ENCODE results near the gene KIF12.
"Not testable (repeated sequence)": the region's sequence is repeated elsewhere in the genome, so short reads cannot be mapped to it uniquely, and the experiment has no call there.

Gene KIF12

DNA sequence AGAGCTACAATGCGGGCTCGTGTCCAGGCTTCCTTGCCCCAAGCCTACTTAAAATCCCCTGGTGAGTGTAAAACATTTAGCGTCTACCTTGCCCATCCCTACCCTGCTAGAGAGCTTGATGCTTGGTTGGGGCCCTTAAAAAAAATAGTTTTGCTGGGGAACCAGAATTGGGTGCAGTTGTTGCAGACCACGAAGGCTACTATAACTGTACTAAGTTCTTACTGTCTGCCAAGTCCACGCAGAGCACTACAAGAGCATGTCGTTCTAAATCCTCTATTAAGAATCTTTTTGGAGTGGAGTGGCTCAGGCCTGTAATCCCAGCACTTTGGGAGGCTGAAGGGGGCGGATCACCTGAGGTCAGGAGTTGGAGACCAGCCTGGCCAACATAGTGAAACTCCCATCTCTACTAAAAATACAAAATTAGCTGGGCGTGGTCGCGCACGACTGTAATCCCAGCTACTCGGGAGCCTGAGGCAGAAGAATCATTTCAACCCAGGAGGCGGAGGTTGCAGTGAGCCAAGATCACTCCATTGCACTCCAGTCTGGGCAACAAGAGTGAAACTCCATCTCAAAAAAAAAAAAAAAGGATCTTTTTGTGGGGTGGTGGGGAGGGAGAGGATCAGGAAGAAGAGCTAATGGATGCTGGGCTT is 16.2 kb downstream of the KIF12 start:
- not testable (repeated sequence) for H3K4me3 ChIP-seq (ENCODE audit: extremely low read depth, insufficient read depth, low read length, poor library complexity, severe bottlenecking); H3K4me1 ChIP-seq (ENCODE audit: control insufficient read depth, insufficient read depth, low read length, poor library complexity, severe bottlenecking); H3K27ac ChIP-seq (ENCODE audit: low read depth, low read length, severe bottlenecking); H3K9me3 ChIP-seq (ENCODE audit: control insufficient read depth, low read length); H3K36me3 ChIP-seq (ENCODE audit: control insufficient read depth, insufficient read depth, low read length)
- WGBS, 2 experiments (ENCODE audit: insufficient coverage in 2 of 2), result 71 to 90% methylated on average over 6 to 7 of the region's 13 CpGs

DNA sequence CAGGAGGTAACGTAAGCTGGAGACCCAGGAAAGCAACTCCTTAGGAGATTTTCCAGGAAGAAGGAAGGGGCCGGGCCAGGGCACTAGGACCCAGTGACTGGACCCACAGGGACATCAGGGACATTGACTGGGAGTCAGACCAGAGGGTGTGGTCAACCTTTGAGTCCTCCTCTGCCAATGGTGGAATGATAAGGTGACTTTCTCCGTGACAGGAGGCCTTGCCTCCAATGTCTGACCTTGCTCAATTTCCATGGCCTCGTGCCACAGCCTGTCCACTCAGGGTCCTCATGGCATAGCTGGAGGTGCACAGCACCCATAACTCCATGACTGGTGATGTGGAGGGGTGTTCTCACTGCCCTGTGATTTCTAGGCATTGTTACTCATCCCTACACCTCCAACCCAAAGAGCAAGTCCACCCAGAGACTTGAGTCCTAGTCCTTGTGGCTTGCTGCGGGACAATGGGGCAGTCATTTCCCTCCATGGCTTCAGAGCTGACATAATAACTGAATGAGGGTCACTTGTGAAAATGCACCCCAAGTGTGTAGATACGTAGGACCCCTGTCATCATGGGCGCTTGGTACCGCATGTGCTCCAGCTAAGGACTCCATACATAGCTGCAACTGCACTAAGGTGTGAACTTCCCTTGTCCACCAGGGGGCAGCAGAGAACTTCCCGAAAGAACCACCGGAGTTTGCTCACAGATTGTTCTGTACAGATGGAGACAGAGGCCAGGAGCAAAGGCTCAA is 16.9 kb downstream of the KIF12 start:
- 57 to 59% methylated on average over 7 to 10 of the region's 10 CpGs for WGBS, 2 experiments (ENCODE audit: insufficient coverage in 2 of 2)
- Histone ChIP-seq H3K9me3 (ENCODE audit: control insufficient read depth, low read length) (no peaks in the 10 kb centered on the region), H3K4me1 (ENCODE audit: control insufficient read depth, insufficient read depth, low read length, poor library complexity, severe bottlenecking) (no peaks in the 10 kb centered on the region), H3K36me3 (ENCODE audit: control insufficient read depth, insufficient read depth, low read length) (no peaks in the 10 kb centered on the region), H3K4me3 (ENCODE audit: extremely low read depth, insufficient read depth, low read length, poor library complexity, severe bottlenecking) (no peak overlapping the region), H3K27ac (ENCODE audit: low read depth, low read length, severe bottlenecking) (no peak overlapping the region)

DNA sequence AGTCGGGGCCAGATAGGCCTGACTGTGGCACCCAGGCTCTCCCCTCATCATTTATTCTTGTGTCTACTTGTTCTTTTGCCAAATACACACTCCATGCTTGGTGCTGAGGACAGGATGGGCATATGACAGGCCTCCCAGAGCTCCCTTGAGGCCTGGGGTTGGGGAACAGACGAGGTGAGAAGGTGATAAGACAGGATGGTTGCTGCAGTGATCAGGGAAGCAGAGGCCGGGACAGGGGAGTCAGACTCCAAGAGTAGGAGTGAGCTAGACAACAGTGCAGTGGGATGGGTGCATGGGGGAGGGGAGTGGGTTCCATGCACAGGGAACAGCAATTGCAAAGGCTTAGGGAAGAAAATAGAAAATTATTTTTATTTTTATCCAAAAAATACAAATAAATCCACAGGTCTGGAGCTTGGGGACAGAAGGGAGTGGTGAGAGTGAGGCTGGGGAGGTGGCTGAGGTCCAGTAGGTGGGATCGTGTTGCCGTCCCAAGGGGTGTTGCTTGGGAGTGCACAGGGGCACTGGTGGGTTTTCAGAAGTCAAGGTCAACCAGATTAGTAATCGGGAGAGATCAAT is 17.6 kb downstream of the KIF12 start:
- H3K4me3 ChIP-seq (ENCODE audit: extremely low read depth, insufficient read depth, low read length, poor library complexity, severe bottlenecking), result no peak overlapping the region
- H3K36me3 ChIP-seq (ENCODE audit: control insufficient read depth, insufficient read depth, low read length), result no peaks in the 10 kb centered on the region
- no peaks in the 10 kb centered on the region for H3K9me3 ChIP-seq (ENCODE audit: control insufficient read depth, low read length)
- H3K4me1 ChIP-seq (ENCODE audit: control insufficient read depth, insufficient read depth, low read length, poor library complexity, severe bottlenecking), result no peaks in the 10 kb centered on the region
- 94 to 100% methylated on average over 4 to 6 of the region's 6 CpGs for WGBS, 2 experiments (ENCODE audit: insufficient coverage in 2 of 2)
- H3K27ac ChIP-seq (ENCODE audit: low read depth, low read length, severe bottlenecking), result no peak overlapping the region

DNA sequence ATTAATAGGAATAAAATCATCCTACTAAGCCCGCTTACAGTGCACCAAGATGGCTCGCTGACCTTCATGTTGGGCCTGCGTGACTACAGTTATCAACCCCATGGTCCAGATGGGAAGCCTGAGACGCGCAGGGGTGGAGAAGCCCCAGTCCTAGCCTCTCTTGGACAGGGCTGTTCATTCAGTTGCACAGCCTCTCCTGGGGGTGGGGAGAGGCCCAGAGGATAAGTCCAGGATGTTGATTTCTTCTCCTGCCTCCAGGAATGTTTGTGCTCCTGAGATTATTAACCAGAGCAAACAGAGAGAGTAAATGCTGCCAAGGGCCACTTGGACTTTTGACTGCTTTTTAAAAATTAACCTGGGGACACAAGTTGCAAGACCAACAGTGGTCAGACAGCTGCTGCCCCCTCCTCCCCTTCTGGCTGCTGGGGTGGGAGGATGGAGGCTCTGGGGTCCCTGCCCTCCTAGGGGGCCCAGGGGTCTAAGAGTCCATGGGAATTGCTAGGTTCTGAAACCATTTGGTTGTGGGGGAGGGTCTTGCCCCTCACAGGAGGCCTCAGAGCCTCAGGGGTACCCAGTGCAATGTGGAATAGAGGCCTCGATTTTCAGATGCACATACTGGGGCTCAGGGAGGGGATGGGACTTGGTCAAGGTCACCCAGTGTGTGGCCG is 18.2 kb downstream of the KIF12 start:
- whole genome bisulfite sequencing, 2 experiments (ENCODE audit: insufficient coverage in 2 of 2), result 77 to 83% methylated on average over 4 to 7 of the region's 7 CpGs
- no peaks in the 10 kb centered on the region for H3K9me3 ChIP-seq (ENCODE audit: control insufficient read depth, low read length)
- no peak overlapping the region for H3K4me3 ChIP-seq (ENCODE audit: extremely low read depth, insufficient read depth, low read length, poor library complexity, severe bottlenecking)
- no peak overlapping the region for H3K27ac ChIP-seq (ENCODE audit: low read depth, low read length, severe bottlenecking)
- no peaks in the 10 kb centered on the region for H3K4me1 ChIP-seq (ENCODE audit: control insufficient read depth, insufficient read depth, low read length, poor library complexity, severe bottlenecking)
- no peaks in the 10 kb centered on the region for H3K36me3 ChIP-seq (ENCODE audit: control insufficient read depth, insufficient read depth, low read length)

DNA sequence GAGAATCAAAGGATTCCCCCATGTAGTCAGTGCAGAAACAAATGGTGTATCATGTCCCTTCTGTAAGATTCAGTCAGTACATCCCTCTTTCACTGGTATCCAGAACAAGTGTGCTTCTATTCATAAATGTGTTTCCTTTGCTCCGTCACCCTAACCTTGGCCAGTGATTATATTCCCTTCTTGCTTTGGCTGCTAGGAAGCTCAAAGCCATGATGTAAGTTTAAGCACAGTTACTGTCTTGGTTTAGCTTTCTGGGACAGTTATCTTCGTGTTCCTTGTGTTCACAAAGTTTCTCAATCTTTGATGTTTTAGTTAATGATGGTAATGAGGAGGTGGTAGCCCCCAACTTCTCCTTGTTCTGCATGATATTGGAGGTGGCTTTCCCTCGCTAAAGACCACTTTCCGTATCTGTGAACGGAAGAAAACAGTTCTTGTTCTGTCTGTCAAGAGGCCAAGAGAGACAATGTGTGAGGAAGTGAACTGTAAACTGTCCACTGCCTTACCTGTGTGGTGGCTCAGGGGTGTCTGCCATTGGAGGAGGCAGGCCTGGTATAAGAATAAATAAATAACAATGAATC is 18.8 kb downstream of the KIF12 start:
- WGBS, 2 experiments (ENCODE audit: insufficient coverage in 2 of 2), result 86 to 95% methylated on average over 3 to 5 of the region's 5 CpGs
- Histone ChIP-seq H3K4me1 (ENCODE audit: control insufficient read depth, insufficient read depth, low read length, poor library complexity, severe bottlenecking) (no peaks in the 10 kb centered on the region), H3K9me3 (ENCODE audit: control insufficient read depth, low read length) (no peaks in the 10 kb centered on the region), H3K4me3 (ENCODE audit: extremely low read depth, insufficient read depth, low read length, poor library complexity, severe bottlenecking) (no peak overlapping the region), H3K27ac (ENCODE audit: low read depth, low read length, severe bottlenecking) (no peak overlapping the region), H3K36me3 (ENCODE audit: control insufficient read depth, insufficient read depth, low read length) (no peaks in the 10 kb centered on the region)

DNA sequence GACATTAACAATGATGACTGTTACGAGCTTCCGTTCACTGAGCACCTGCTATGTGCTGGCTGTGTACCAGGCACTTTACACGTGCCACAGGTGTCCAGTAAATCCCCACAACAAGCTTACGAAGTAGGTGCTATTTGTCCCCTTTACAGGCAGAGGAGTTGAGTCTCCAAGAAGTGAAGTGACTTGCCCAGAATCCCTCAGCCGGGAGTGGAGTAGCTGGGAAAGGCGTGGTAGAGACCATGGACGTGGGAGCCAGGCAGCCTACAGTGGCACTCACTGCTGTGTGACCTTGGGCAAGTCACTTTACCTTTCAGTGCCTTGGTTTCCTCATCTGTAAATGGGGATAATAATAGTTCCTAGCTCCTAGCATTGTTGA is 20.3 kb downstream of the KIF12 start:
- no peak overlapping the region for H3K4me3 ChIP-seq (ENCODE audit: extremely low read depth, insufficient read depth, low read length, poor library complexity, severe bottlenecking)
- no peaks in the 10 kb centered on the region for H3K4me1 ChIP-seq (ENCODE audit: control insufficient read depth, insufficient read depth, low read length, poor library complexity, severe bottlenecking)
- WGBS, 2 experiments (ENCODE audit: insufficient coverage in 2 of 2), result 77 to 90% methylated on average over 6 of the region's 7 CpGs
- no peaks in the 10 kb centered on the region for H3K36me3 ChIP-seq (ENCODE audit: control insufficient read depth, insufficient read depth, low read length)
- no peaks in the 10 kb centered on the region for H3K9me3 ChIP-seq (ENCODE audit: control insufficient read depth, low read length)
- no peak overlapping the region for H3K27ac ChIP-seq (ENCODE audit: low read depth, low read length, severe bottlenecking)

DNA sequence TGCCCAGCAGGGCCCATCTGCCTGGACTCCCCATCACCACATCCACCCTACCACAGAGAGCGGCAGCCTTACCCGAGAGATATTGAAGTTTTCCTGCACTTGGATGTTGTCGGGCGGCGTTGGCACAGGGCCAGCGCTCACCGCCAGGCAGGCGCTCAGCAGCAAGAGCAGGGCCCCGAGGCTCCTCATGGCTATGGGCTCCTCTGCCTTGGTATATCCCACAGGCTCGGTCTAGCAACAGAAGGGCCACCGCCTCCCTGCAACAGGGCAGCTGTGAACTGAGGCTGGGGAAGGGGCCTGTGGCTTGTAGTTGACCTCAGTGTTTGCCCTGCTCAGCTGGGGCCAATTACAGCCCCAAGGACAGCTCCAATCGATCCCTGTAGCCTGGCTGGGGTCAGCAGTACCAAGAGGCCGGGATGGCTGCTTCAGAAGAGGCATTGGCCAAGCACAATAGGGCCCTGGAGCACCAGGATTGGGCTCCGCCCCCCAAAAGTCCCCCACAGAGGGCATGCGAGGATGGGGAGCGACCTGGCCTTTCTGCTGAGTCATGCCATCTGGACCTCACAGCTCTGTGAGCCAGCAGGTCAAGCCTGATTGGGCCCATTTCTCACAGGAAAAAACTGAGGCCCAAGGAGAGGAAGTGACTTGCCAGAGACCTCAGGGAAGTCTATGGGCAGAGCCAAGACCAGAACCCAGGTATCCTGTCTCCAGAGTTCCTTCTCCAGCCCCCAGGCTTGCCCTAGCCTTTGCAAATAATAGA is 20.9 kb downstream of the KIF12 start, which contains the start of gene AMBP:
TSS of gene AMBP (minus strand) at position 280 of the 760 bp plus-strand sequence. CDS start at position 189, 91 bp downstream.
- Histone ChIP-seq H3K27ac (ENCODE audit: low read depth, low read length, severe bottlenecking) (no peak within 1 kb of the TSS), H3K9me3 (ENCODE audit: control insufficient read depth, low read length) (no peaks in the 10 kb centered on the region), H3K36me3 (ENCODE audit: control insufficient read depth, insufficient read depth, low read length) (no peaks in the 10 kb centered on the region), H3K4me3 (ENCODE audit: extremely low read depth, insufficient read depth, low read length, poor library complexity, severe bottlenecking) (no peak within 1 kb of the TSS), H3K4me1 (ENCODE audit: control insufficient read depth, insufficient read depth, low read length, poor library complexity, severe bottlenecking) (no peaks in the 10 kb centered on the region)
- 87 to 93% methylated on average over 14 to 16 of the region's 16 CpGs for WGBS, 2 experiments (ENCODE audit: insufficient coverage in 2 of 2)

DNA sequence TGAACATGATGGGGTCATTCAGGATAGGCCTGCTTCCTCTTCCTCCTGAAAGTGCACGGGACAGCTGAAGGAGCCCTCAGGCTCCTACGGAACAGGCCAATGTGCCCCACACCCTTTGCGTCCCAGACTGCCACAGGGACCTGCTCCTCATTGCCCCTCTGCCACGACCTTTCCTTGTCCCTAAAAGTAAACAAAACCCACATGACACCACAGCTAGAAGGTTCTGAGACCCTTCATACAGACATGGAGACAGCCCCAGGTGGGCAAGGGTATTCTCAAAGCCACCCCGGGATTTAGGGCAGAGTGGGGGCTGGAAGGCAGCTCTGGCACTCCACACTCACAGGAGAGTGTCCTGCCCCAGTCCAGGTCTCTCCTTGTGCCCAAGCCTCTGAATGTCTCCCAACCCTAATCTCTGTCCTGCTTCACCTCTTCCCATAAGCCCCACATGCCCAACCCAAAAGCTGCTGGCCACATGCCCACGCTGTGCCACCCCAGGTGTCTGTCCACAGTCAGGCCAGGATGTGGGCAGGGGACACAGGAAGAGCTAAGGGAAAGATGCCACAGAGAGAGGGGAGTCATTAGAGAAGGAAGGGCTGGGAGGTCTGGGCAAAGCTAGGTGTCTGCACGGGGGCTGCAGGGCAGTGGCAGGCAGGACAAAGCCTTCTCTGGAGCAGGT is 21.8 kb downstream of the KIF12 start:
- Histone ChIP-seq H3K9me3 (ENCODE audit: control insufficient read depth, low read length) (no peaks in the 10 kb centered on the region), H3K36me3 (ENCODE audit: control insufficient read depth, insufficient read depth, low read length) (no peaks in the 10 kb centered on the region), H3K4me3 (ENCODE audit: extremely low read depth, insufficient read depth, low read length, poor library complexity, severe bottlenecking) (no peak overlapping the region), H3K27ac (ENCODE audit: low read depth, low read length, severe bottlenecking) (no peak overlapping the region), H3K4me1 (ENCODE audit: control insufficient read depth, insufficient read depth, low read length, poor library complexity, severe bottlenecking) (no peaks in the 10 kb centered on the region)
- WGBS, 2 experiments (ENCODE audit: insufficient coverage in 2 of 2), result 93 to 96% methylated on average over 3 to 4 of the region's 7 CpGs

DNA sequence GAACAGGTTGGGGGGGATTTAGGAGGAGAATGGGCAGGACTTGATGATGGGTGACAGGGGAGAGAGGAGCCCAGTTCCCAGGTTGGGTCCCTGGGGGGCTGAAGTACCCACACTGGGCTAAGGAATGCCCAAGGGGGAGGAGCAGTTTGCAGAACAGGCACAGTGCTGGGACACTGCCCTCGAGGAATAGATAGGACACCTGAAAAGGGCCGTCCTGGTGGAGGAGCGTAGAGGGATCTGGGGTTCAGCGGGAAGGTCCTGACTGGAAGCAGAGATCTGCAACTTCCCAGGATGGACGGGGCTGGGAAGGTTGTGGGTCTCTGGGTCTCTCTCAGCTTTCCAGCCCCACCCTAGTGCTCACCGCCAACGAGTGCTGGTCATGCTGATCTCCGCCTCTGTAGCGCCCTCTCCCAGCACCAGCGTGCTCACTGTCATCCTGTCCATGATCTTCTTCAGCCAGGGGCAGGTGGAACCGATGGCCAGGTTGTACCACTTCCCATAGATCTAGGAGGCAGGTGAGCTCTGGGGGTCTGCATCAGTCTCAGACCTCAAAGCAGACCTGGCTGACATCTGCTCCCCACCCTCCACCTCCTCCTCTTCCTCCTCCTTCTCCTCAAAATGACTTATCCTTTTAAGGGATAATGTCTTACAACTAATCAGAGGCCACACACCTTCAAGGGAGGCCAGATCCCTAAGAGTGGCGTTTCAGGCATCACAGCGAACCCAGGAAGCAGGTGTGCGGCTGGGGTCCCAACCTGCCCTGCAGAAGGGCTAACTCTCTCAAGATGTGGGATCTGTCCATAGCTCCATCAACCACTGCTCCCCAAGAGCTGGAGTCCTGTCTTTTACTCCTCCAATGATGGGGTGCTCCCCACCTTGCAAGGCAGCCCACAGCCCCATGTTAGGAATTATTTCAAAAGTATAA is 22.6 kb downstream of the KIF12 start:
- Histone ChIP-seq H3K4me3 (ENCODE audit: extremely low read depth, insufficient read depth, low read length, poor library complexity, severe bottlenecking) (no peak overlapping the region), H3K36me3 (ENCODE audit: control insufficient read depth, insufficient read depth, low read length) (no peaks in the 10 kb centered on the region)
- WGBS, 2 experiments (ENCODE audit: insufficient coverage in 2 of 2), result 82 to 88% methylated on average over 13 to 14 of the region's 14 CpGs

More for the DNA sequence above, 22.6 kb downstream of the KIF12 start:
- Histone ChIP-seq H3K9me3 (ENCODE audit: control insufficient read depth, low read length) (no peaks in the 10 kb centered on the region), H3K27ac (ENCODE audit: low read depth, low read length, severe bottlenecking) (no peak overlapping the region), H3K4me1 (ENCODE audit: control insufficient read depth, insufficient read depth, low read length, poor library complexity, severe bottlenecking) (no peaks in the 10 kb centered on the region)

Measured in mesodermal cell (in vitro differentiated cells).